HG03097 (cell line): Measurements from ENCODE around the gene ZP4.
"Not testable (repeated sequence)": the region's sequence is repeated elsewhere in the genome, so short reads cannot be mapped to it uniquely, and the experiment has no call there.

ENCODE experiments used
- ATAC-seq: cut with Tn5 transposase; IDR thresholded peaks from one replicate; pipeline ENCODE4 v1.9.1; 2021; ENCODE audit not compliant: unreplicated experiment, low FRiP score

Gene ZP4

GRCh38 chr1:237879195-237879594 is 11.5 kb downstream of the ZP4 start:
- ATAC-seq = no peak

GRCh38 chr1:237878406-237878805 is 12.3 kb downstream of the ZP4 start:
- ATAC-seq = no peak

DNA sequence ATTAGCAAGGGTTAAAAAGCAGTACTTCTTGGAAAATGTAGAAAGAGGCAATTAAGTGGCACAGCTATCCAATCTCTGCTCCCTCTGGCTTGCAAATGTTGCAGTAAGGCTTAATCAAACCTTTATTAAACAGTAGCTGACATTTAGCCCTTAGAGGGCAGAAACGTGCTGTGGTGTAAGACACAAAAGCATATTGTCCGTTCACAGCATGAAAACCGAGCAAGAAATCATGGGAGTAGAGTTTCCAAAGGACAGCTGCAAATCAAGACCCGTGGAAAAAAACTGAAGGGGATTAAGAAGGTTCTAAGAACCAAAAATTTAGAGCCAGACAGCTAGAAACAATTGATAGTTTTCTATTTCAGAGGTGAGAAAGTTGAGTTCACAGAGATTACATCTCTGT is 13.1 kb downstream of the ZP4 start:
- no peak for ATAC-seq

- ATAC-seq = no peak
These were observed 15.4 kb downstream of the ZP4 start for GRCh38 chr1:237875291-237875690.

- ATAC-seq = no peak
These were observed 17.1 kb downstream of the ZP4 start for GRCh38 chr1:237873487-237874211.

- no peak for ATAC-seq
These were observed 21.7 kb downstream of the ZP4 start for GRCh38 chr1:237868817-237869600.

GRCh38 chr1:237867380-237867888 is 23.3 kb downstream of the ZP4 start:
- no peak for ATAC-seq

- peak; percentile 78 for ATAC-seq
These were observed 26.1 kb downstream of the ZP4 start for GRCh38 chr1:237864338-237865244.

DNA sequence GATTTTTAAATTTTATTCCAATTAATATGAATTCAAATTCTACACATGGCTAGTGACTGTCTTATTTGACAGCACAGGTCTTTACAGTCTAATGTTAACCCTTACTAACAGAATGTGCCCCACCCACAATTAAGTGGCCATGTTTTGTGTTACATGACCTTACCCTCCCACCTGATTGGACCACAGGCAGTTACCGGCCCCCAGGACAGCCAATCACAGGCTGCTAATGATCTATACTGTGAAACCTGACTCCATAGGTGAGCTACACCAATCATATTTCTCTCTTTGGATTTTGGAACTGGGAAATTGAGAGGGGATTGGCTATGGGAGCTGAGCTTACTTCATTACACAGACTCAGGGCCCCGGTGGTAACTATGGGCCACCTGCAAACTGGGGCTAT is 27.5 kb downstream of the ZP4 start:
- ATAC-seq = no peak

GRCh38 chr1:237861944-237862343 is 28.8 kb downstream of the ZP4 start:
- no peak for ATAC-seq

DNA sequence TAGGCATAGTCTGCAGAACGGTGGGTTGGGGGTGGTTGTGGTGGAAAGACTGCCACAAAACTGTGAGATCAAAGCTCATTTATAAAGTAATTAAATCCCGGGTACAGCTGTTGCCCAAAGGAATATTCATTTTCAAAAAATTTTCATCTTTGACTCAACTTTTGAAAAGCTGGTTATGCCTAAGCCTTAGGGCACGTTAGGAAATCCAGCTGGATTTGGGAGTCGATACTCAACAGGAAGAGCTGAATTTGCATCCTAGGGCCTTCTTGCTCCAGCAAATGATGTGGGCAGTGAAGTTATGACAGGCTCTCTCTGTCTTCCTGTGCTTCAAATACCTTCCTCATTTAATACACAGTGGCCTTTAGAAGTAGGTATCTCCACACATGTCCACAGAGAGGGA is 31.7 kb downstream of the ZP4 start:
- ATAC-seq = no peak

DNA sequence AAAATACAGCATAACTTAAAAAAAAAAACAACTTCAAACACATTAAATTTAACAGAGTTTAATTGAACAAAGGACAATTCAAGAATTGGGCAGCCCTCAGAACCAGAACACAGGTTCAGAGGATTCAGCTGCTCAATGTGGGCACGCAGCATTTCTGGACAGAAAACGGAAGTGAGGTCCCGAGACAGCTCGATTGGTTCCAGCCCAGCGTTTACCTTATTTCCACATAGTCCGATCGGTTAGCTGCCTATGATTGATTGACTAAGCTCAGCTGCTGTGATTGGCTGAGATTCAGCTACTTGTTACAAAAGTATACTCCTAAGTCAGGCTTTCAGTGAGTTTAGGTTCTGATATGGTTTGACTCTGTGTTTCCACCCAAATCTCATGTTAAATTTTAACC is 33.3 kb downstream of the ZP4 start:
- ATAC-seq = no peak

DNA sequence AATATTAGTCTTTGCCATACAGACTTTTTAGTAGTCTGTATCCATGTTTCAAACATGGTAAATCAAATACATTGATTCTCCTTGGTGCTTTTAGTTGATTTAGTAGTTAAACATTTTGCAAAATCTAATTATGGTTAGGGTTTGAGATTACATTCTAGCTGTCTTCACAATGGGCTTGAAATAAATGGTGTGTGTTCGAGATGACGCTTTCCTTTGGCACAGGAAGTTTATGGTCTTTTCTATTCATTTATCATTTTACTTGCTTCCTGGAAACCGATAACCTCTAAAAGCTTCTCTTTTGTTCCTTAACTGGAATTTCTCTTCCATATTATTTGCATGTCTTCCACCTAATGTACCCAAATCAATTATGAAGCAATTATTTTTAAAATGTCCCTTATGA is 38.4 kb downstream of the ZP4 start:
- ATAC-seq = no peak

GRCh38 chr1:237851210-237851845 is 39.4 kb downstream of the ZP4 start:
- no peak for ATAC-seq

DNA sequence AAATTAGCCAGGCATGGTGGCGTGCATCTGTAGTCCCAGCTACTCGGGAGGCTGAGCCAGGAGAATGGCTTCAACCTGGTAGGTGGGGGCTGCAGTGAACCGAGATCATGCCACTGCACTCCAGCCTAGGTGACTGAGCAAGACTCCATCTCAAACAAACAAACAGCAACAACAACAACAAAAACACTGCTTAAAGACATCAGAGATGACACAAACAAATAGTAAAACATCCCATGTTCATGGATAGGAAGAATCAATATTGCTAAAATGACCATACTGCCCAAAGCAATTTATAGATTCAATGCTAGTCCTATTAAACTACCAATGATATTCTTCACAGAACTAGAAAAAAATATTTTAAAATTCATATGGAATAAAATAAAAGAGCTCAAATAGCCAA is 47.2 kb downstream of the ZP4 start:
- not testable (repeated sequence) for ATAC-seq

- ATAC-seq = no peak
These were observed 49.2 kb downstream of the ZP4 start for GRCh38 chr1:237841485-237841884.

DNA sequence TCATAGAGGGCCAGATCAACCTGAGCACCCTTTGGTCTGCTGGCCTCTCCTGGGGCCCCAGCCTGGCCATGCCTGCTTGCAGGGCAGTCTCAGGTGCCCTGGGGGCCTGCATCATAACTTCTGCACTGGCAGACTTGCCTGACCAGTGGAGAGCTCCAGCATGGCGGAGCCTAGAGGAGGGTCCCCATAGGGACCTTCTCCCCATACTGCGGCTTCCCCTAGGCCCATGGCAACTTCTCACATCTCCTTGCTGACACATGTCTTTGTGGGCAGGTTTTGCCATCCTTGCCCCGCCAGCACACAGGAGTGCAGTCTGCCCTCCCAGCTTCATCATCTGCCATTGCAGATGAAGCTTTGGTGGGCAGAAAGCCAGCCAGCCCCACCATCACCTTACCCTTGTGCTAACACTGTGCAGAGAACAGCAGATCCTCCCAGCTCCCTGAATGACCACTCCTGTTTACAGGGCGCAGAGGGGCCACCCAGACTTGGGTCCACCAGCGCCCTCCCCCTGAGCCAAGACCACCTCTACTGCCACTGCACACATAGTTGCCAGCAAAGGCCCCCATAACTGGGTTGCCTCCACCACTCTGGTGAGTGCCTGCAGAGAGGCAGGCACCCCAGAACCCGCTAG is 51.7 kb downstream of the ZP4 start:
- ATAC-seq = no peak

DNA sequence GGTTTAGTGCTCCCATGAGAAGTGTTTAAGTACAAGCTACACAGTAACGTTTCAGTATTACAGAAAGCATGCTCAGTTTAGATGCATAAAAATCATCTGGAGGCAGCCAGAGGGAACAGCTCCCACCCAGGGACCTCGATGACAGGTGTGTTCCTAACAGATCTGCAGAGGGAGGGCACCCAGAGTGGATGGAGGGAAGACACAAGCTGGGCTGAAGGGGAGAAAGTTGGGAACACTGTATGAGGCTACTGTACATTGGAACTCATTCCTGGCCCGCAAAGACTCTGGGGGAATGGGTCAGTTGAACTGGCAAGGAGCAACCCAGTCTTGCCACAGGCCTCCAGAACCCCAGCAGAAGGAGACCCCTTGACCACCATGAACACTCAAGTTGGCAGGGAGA is 52.4 kb downstream of the ZP4 start:
- no peak for ATAC-seq

GRCh38 chr1:237834461-237834860 is 56.3 kb downstream of the ZP4 start:
- no peak for ATAC-seq

DNA sequence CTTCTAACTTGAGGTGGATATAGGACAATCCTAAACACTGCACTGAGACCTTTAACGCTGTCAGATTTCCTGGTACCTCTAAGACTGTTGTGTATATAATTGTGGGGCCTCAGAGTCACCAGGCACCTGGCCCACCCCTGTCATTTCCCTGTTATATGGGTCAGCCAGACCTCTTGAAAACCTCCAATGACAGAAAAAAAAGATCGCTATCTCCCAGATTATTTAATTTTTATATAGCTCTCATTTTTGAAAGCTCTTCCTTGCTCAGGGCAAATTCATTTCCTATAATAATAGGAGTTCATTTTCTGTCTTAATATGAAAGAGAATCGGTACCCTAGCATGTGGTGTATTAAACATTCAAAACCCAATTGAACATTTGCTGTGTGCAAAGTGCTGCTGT is 56.7 kb downstream of the ZP4 start:
- no peak for ATAC-seq
